Measurements from ENCODE around the gene HSDL1.

Gene HSDL1

DNA sequence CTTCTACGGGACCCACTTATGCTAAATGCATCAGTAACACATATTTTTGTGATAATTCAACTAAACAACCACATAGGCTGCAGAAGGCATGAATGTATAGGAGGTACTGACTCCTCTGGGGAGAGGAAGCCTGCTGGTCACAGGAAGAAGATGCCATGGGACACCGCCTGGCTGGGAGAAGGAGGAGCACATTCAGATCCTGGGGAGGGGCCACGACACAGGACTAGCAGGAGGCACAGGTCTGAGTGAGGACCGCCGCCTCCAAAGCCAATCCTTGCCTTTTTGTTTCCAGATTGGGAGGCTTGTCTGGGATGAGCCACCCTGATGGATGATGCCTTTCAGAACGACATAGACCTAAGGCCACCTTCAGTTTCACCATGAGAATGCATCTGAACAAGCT, 62.9 kb downstream of the HSDL1 start:
- DNase-seq (ENCODE audit: low spot score) = no peak

GRCh38 chr16:84081446-84081989, 63.5 kb downstream of the HSDL1 start:
- DNase-seq (ENCODE audit: low spot score) = no peak

DNA sequence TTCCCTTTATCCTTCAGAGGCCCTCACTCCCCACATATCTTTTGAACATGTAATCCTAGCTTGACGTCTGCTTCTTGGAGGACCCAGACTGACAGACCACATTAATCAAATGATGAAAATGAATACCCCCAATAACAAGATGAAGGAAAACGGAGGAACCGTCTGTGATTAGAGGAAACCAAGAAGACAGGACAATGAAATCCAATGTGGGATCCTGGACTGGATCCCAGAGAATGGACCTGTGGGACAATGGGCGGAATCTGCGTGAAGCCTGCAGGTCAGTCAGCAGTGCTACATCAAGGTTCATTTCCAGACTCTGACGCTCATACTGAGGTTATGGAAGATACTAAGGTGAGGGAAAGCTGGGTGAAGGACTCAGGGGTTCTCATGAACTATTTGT, 64.2 kb downstream of the HSDL1 start:
- DNase-seq (ENCODE audit: low spot score) = no peak

GRCh38 chr16:84080378-84080777, 64.6 kb downstream of the HSDL1 start:
- no peak for DNase-seq (ENCODE audit: low spot score)

DNA sequence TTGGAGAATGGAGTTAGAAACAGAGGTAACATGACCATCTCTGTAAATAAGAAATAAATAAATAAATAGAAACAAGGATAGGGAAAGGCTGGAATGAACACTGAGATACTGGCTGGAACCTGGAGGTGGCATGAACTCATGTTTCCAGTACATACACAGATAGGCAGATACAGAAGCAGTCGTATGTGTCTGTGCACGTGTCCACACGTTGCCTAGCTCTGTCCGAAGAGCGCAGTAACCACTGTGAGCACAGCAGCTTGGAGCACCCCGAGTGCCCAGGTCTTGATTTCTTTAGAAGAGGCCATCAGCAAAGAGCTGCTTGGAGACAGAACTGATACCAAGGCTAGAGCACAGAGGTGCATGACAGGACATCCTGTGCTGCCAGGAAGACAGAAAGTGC, 65.3 kb downstream of the HSDL1 start:
- no peak for DNase-seq (ENCODE audit: low spot score)

DNA sequence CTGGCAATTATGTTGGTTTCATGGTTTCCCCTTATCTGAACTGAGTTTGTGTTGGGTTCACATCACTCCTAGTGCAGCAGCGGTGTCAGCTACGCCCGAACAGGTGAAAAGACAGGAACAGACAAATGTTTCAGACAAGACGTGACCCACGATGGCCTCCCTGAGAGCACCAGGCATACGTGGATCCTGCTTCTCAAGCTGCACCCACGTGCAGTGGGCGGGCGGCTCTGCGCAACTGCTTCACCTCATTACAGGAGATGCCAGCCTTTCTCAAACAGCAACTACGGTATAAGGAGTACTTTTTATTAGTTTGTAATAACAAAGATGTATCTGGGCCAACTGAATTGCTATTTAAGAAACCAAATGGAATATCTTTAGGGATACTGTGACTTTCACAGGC, 69.6 kb downstream of the HSDL1 start:
- no peak for DNase-seq (ENCODE audit: low spot score)

DNA sequence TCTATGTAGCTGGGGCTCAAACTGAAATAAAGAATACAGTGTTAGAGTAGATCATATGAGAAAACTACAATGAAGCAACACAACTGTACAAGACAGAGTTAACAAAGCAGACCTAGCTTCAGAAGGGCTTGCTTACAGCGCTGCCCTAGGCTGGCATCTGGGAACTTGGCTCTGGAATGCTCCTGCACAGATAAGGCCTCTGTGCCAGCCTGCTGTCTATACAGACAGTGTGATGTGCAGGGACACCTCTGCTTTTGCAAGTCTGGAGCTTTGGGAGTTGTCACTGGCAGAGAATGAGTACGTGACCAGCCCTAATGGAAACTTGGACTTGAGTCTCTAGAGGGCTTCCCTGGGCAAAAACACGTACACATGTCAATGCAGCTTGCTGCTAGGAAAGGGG, 70.3 kb downstream of the HSDL1 start:
- DNase-seq (ENCODE audit: low spot score) = no peak

All from LoVo (cell line).